ENCODE measurements around the gene DICER1.

Gene DICER1

GRCh38 chr14:95069547-95069946 lies 87.8 kb downstream of the DICER1 start:
- ChIA-PET CTCF (no interaction called here), POLR2A (interaction anchor here (0.6 kb wide), 1 partner anchor 27 kb away, joined by 3 read pairs; no protein-coding TSS in a partner anchor)
- DNase-seq (ENCODE audit: extremely low spot score) = no peak
- TF ChIP-seq SUZ12 (IDR thresholded peaks at IDR 0.05) (no peak), FOXA1 (IDR thresholded peaks at IDR 0.05) (no peak), BHLHE40 (IDR thresholded peaks at IDR 0.05; ENCODE audit: borderline replicate concordance) (no peak), ELF4 (IDR thresholded peaks at IDR 0.05) (no peak), L3MBTL2 (conservative IDR thresholded peaks at IDR 0.05) (no peak), SP1 (IDR thresholded peaks at IDR 0.05) (no peak), HDGF (IDR thresholded peaks at IDR 0.05; ENCODE audit: borderline replicate concordance) (no peak), LEF1 (IDR thresholded peaks at IDR 0.05; ENCODE audit: borderline replicate concordance) (no peak), FOXM1 (IDR thresholded peaks at IDR 0.05; ENCODE audit: borderline replicate concordance) (no peak), PKNOX1 (IDR thresholded peaks at IDR 0.05) (no peak), CTBP1 (IDR thresholded peaks at IDR 0.05; ENCODE audit: borderline replicate concordance) (no peak), TARDBP (IDR thresholded peaks at IDR 0.05) (no peak), FOXK2 (IDR thresholded peaks at IDR 0.05) (no peak), ZNF384 (IDR thresholded peaks at IDR 0.05) (no peak), ARNT (IDR thresholded peaks at IDR 0.05) (no peak)

GRCh38 chr14:95069018-95069417 lies 88.3 kb downstream of the DICER1 start:
- DNase-seq (ENCODE audit: extremely low spot score) = no peak
- CTCF ChIA-PET = interaction anchor here (0.5 kb wide), 1 partner anchor 92 kb away, joined by 3 read pairs; no protein-coding TSS in a partner anchor
- POLR2A ChIA-PET = no interaction called here
- TF ChIP-seq ARNT (IDR thresholded peaks at IDR 0.05) = no peak
- no peak for TF ChIP-seq CTBP1 (IDR thresholded peaks at IDR 0.05; ENCODE audit: borderline replicate concordance)
- TF ChIP-seq ZNF384 (IDR thresholded peaks at IDR 0.05) = no peak
- TF ChIP-seq ELF4 (IDR thresholded peaks at IDR 0.05) = no peak
- TF ChIP-seq FOXK2 (IDR thresholded peaks at IDR 0.05) = no peak
- TF ChIP-seq FOXA1 (IDR thresholded peaks at IDR 0.05) = no peak
- no peak for TF ChIP-seq L3MBTL2 (conservative IDR thresholded peaks at IDR 0.05)
- TF ChIP-seq BHLHE40 (IDR thresholded peaks at IDR 0.05; ENCODE audit: borderline replicate concordance) = no peak
- no peak for TF ChIP-seq SUZ12 (IDR thresholded peaks at IDR 0.05)
- TF ChIP-seq NFRKB (IDR thresholded peaks at IDR 0.05) = no peak
- TF ChIP-seq TARDBP (IDR thresholded peaks at IDR 0.05) = no peak
- TF ChIP-seq LEF1 (IDR thresholded peaks at IDR 0.05; ENCODE audit: borderline replicate concordance) = no peak
- no peak for TF ChIP-seq PKNOX1 (IDR thresholded peaks at IDR 0.05)
- TF ChIP-seq HDGF (IDR thresholded peaks at IDR 0.05; ENCODE audit: borderline replicate concordance) = no peak

- TF ChIP-seq NFRKB (IDR thresholded peaks at IDR 0.05) (no peak), ELF4 (IDR thresholded peaks at IDR 0.05) (no peak), FOXA1 (IDR thresholded peaks at IDR 0.05) (no peak), ARNT (IDR thresholded peaks at IDR 0.05) (no peak), CTBP1 (IDR thresholded peaks at IDR 0.05; ENCODE audit: borderline replicate concordance) (no peak), SP1 (IDR thresholded peaks at IDR 0.05) (no peak), SUZ12 (IDR thresholded peaks at IDR 0.05) (no peak), FOXM1 (IDR thresholded peaks at IDR 0.05; ENCODE audit: borderline replicate concordance) (no peak), L3MBTL2 (conservative IDR thresholded peaks at IDR 0.05) (no peak), PKNOX1 (IDR thresholded peaks at IDR 0.05) (no peak), TARDBP (IDR thresholded peaks at IDR 0.05) (no peak), BHLHE40 (IDR thresholded peaks at IDR 0.05; ENCODE audit: borderline replicate concordance) (no peak), FOXK2 (IDR thresholded peaks at IDR 0.05) (no peak), LEF1 (IDR thresholded peaks at IDR 0.05; ENCODE audit: borderline replicate concordance) (no peak), ZNF384 (IDR thresholded peaks at IDR 0.05) (no peak), HDGF (IDR thresholded peaks at IDR 0.05; ENCODE audit: borderline replicate concordance) (no peak)
- ChIA-PET POLR2A (no interaction called here), CTCF (interaction anchor here (0.5 kb wide), 1 partner anchor 92 kb away, joined by 3 read pairs; no protein-coding TSS in a partner anchor)
- DNase-seq (ENCODE audit: extremely low spot score) = no peak
Observed at GRCh38 chr14:95068521-95068920, 88.8 kb downstream of the DICER1 start.

- POLR2A ChIA-PET = no interaction called here
- TF ChIP-seq ELF4 (IDR thresholded peaks at IDR 0.05) (no peak), ARNT (IDR thresholded peaks at IDR 0.05) (no peak), FOXA1 (IDR thresholded peaks at IDR 0.05) (no peak), BHLHE40 (IDR thresholded peaks at IDR 0.05; ENCODE audit: borderline replicate concordance) (no peak), FOXM1 (IDR thresholded peaks at IDR 0.05; ENCODE audit: borderline replicate concordance) (no peak), SP1 (IDR thresholded peaks at IDR 0.05) (no peak), L3MBTL2 (conservative IDR thresholded peaks at IDR 0.05) (no peak), PKNOX1 (IDR thresholded peaks at IDR 0.05) (no peak), HDGF (IDR thresholded peaks at IDR 0.05; ENCODE audit: borderline replicate concordance) (no peak), CTBP1 (IDR thresholded peaks at IDR 0.05; ENCODE audit: borderline replicate concordance) (no peak), FOXK2 (IDR thresholded peaks at IDR 0.05) (no peak), LEF1 (IDR thresholded peaks at IDR 0.05; ENCODE audit: borderline replicate concordance) (no peak), SUZ12 (IDR thresholded peaks at IDR 0.05) (no peak), ZNF384 (IDR thresholded peaks at IDR 0.05) (no peak), NFRKB (IDR thresholded peaks at IDR 0.05) (no peak), TARDBP (IDR thresholded peaks at IDR 0.05) (no peak)
- no peak for DNase-seq (ENCODE audit: extremely low spot score)
- CTCF ChIA-PET = no interaction called here
Observed at GRCh38 chr14:95068080-95068479, 89.2 kb downstream of the DICER1 start.

GRCh38 chr14:95067526-95067925 lies 89.8 kb downstream of the DICER1 start:
- POLR2A ChIA-PET = no interaction called here
- CTCF ChIA-PET = no interaction called here
- no peak for DNase-seq (ENCODE audit: extremely low spot score)
- TF ChIP-seq TARDBP (IDR thresholded peaks at IDR 0.05) (no peak), LEF1 (IDR thresholded peaks at IDR 0.05; ENCODE audit: borderline replicate concordance) (no peak), SUZ12 (IDR thresholded peaks at IDR 0.05) (no peak), HDGF (IDR thresholded peaks at IDR 0.05; ENCODE audit: borderline replicate concordance) (no peak), ZNF384 (IDR thresholded peaks at IDR 0.05) (no peak), ARNT (IDR thresholded peaks at IDR 0.05) (no peak)

Data from HEK293T (cell line).